Neuronal stem cell (in vitro differentiated cells): Measurements from ENCODE around the gene THSD7A. TPM values are rescaled to one million over a fixed set of nuclear protein-coding genes. Genes with fewer than 3 reads are reported as not detected.

Source experiments
- DNase-seq: peaks from one replicate; pipeline ENCODE4 v3.0.0-alpha.2; 2013; ENCODE audit warnings: low spot score
- H2AFZ ChIP-seq: one replicate; pipeline ENCODE4 v1.6.1; 2013; ENCODE audit warnings: mild to moderate bottlenecking, low read length, inconsistent platforms
- H2AK5ac ChIP-seq: 2 replicates; pipeline ENCODE4 v1.6.1; 2013; ENCODE audit warnings: low read depth, mild to moderate bottlenecking, inconsistent platforms, low read length, moderate library complexity, mixed read lengths
- H2BK120ac ChIP-seq: 2 replicates; pipeline ENCODE4 v1.6.1; 2013; ENCODE audit warnings: low read depth, mild to moderate bottlenecking, inconsistent platforms, low read length, moderate library complexity, mixed read lengths
- H2BK12ac ChIP-seq: one replicate; pipeline ENCODE4 v1.6.1; 2013; ENCODE audit warnings: low read length, inconsistent platforms
- H2BK15ac ChIP-seq: 2 replicates; pipeline ENCODE4 v1.6.1; 2013; ENCODE audit warnings: mild to moderate bottlenecking, low read length, inconsistent platforms, mixed read lengths
- H2BK5ac ChIP-seq: one replicate; pipeline ENCODE4 v1.6.1; 2013; ENCODE audit warnings: inconsistent platforms, mild to moderate bottlenecking, low read length, moderate library complexity
- H3K14ac ChIP-seq: one replicate; pipeline ENCODE4 v1.6.1; 2013; ENCODE audit warnings: low read length, inconsistent platforms
- H3K18ac ChIP-seq: 2 replicates; pipeline ENCODE4 v1.6.1; 2013; ENCODE audit warnings: low read length, inconsistent platforms
- H3K23ac ChIP-seq: 2 replicates; pipeline ENCODE4 v1.6.1; 2013; ENCODE audit warnings: low read depth, mild to moderate bottlenecking, mixed read lengths, low read length, inconsistent platforms; ENCODE audit not compliant: poor library complexity
- H3K27ac ChIP-seq: replicated peaks from 3 replicates; pipeline ENCODE4 v1.5.1; 2013; ENCODE audit warnings: low read length, inconsistent platforms
- H3K27me3 ChIP-seq, 3 experiments: 2 replicates each; pipeline ENCODE4 v1.6.1; 2013; ENCODE audit warnings: low read length in 3 of 3, mild to moderate bottlenecking in 2 of 3, inconsistent platforms in 1 of 3, low read depth in 1 of 3, mixed read lengths in 1 of 3, moderate library complexity in 1 of 3; ENCODE audit not compliant: control insufficient read depth in 3 of 3, insufficient read depth in 3 of 3
- H3K36me3 ChIP-seq, 2 donors: replicated peaks in 1 of 2; 2 replicates each; pipeline ENCODE4 v1.6.1; 2013; ENCODE audit warnings: low read length in 2 of 2; ENCODE audit not compliant: control insufficient read depth in 2 of 2, insufficient read depth in 2 of 2
- H3K4ac ChIP-seq: 2 replicates; pipeline ENCODE4 v1.6.1; 2013; ENCODE audit warnings: inconsistent platforms, mild to moderate bottlenecking, low read length, moderate library complexity
- H3K4me1 ChIP-seq, 2 donors: 1 replicate in 1 of 2; 2 replicates in 1 of 2; pipeline ENCODE4 v1.6.1; 2013; ENCODE audit warnings: low read length in 2 of 2, low read depth in 1 of 2; ENCODE audit not compliant: control insufficient read depth in 2 of 2, insufficient read depth in 1 of 2
- H3K4me2 ChIP-seq: one replicate; pipeline ENCODE4 v1.6.1; 2013; ENCODE audit warnings: mild to moderate bottlenecking, low read length, inconsistent platforms; ENCODE audit not compliant: insufficient read depth, poor library complexity, severe bottlenecking
- H3K4me3 ChIP-seq, 2 donors: 2 replicates each; pipeline ENCODE4 v1.5.1; 2013; ENCODE audit warnings: low read length in 2 of 2, mild to moderate bottlenecking in 2 of 2, inconsistent platforms in 1 of 2, moderate library complexity in 1 of 2
- H3K79me1 ChIP-seq: one replicate; pipeline ENCODE4 v1.6.1; 2013; ENCODE audit warnings: low read depth, mild to moderate bottlenecking, inconsistent platforms, low read length, moderate library complexity
- H3K9ac ChIP-seq: one replicate; pipeline ENCODE4 v1.6.1; 2013; ENCODE audit warnings: mild to moderate bottlenecking, low read depth, low read length, inconsistent platforms; ENCODE audit not compliant: poor library complexity
- H3K9me3 ChIP-seq, 2 donors: replicated peaks in 1 of 2; 2 replicates each; pipeline versions ENCODE3 to v1.6.1; 2013; ENCODE audit warnings: low read length in 2 of 2, mild to moderate bottlenecking in 2 of 2, inconsistent platforms in 1 of 2, low read depth in 1 of 2, mixed read lengths in 1 of 2, moderate library complexity in 1 of 2; ENCODE audit not compliant: control insufficient read depth in 2 of 2, insufficient read depth in 1 of 2
- H4K8ac ChIP-seq: one replicate; pipeline ENCODE4 v1.6.1; 2013; ENCODE audit warnings: low read depth, mild to moderate bottlenecking, inconsistent platforms, low read length, moderate library complexity
- H4K91ac ChIP-seq: one replicate; pipeline ENCODE4 v1.6.1; 2013; ENCODE audit warnings: low read length, low read depth, mild to moderate bottlenecking, inconsistent platforms; ENCODE audit not compliant: poor library complexity
- WGBS, 2 donors: extraction: QIAGEN DNeasy Blood & Tissue Kit; methylation state at CpG; one replicate each; pipeline ENCODE4 v1.1.7; 2013; ENCODE audit warnings: missing lambda C conversion rate in 2 of 2, mixed read lengths in 1 of 2; ENCODE audit not compliant: insufficient read length in 2 of 2, insufficient replicate concordance in 1 of 2; ENCODE audit errors: extremely low coverage in 2 of 2; 5-methylcytosine and 5-hydroxymethylcytosine counted together
- polyA plus RNA-seq, 2 experiments: library from polyadenylated mRNA; stranded (reverse); fragments of 200-250 nt; gene quantifications; one replicate each; pipeline ENCODE4 v1.2.3, GENCODE V29; 2013

The THSD7A gene
- polyA plus RNA-seq (2013, experiment 1 of 2) = 0.14 TPM
- polyA plus RNA-seq (2013, experiment 2 of 2) = 0.19 TPM

DNA sequence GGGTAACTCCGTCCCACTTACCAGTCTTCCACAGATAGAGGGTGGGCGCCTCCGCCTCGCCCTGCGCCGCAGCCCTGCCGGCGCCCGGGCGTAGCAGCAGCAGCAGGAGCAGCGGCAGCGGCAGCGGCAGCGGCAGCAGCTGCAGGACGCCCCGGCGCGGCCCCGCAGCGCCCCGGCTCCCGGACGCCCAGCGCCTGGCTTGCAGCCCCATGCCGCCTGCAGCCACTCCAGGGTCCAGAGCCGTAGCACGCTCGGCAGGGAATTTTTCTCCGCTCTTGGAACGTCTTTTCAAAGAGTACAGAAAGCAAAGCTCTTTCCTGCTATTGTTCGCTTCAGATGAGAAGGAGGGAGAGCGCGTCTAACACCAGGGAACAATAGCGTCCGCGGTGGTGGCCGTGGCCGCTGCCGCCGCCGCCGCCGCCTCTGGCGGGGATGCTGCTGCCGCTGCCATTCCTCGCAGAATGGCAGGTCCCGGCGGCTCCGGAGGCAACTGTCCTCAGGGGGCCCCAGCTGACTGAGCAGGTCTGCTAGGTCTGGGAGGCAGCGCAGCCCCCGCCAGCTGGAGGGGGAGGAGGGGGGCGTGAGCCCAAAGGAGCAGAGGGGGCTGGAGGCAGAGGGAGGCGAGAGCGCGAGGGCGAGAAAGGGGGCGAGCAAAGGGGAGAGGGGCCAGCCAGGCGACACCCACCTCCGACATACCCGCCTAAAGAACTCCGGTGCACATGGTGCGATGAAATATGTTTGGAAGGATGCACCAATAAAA, at the start of gene THSD7A:
TSS of gene THSD7A (minus strand) at position 463 of the 760 bp plus-strand sequence. CDS start at position 211, 252 bp downstream.
- Histone ChIP-seq H3K4me1 (peaks cover 4 to 23% of the 10 kb centered on the region in 2 donors), H3K4me2 (peak within 1 kb of the TSS; percentile 89), H3K23ac (peak within 1 kb of the TSS; percentile 55), H2BK12ac (no peak within 1 kb of the TSS), H4K91ac (no peak within 1 kb of the TSS), H3K18ac (peak within 1 kb of the TSS; percentile 48), H3K79me1 (no peaks in the 10 kb centered on the region), H4K8ac (no peak within 1 kb of the TSS), H3K9ac (peak within 1 kb of the TSS; percentile 32), H3K27ac (no peak within 1 kb of the TSS), H3K14ac (peak within 1 kb of the TSS; percentile 94), H2BK120ac (no peak within 1 kb of the TSS), H3K9me3 (peaks cover 0 to 6% of the 10 kb centered on the region in 2 donors), H3K27me3 (peaks cover 0 to 19% (median 0%) of the 10 kb centered on the region in 3 experiments), H3K4me3 (peak within 1 kb of the TSS; percentile 62 to 85), H2AK5ac (no peak within 1 kb of the TSS), H3K36me3 (no peaks in the 10 kb centered on the region), H2BK5ac (no peak within 1 kb of the TSS), H2BK15ac (no peak within 1 kb of the TSS), H3K4ac (no peak within 1 kb of the TSS), H2AFZ (peak within 1 kb of the TSS; percentile 98)
- DNase-seq = peak; percentile 63
- WGBS, 2 donors = no CpG with 5 or more reads among the region's 62 CpGs

DNA sequence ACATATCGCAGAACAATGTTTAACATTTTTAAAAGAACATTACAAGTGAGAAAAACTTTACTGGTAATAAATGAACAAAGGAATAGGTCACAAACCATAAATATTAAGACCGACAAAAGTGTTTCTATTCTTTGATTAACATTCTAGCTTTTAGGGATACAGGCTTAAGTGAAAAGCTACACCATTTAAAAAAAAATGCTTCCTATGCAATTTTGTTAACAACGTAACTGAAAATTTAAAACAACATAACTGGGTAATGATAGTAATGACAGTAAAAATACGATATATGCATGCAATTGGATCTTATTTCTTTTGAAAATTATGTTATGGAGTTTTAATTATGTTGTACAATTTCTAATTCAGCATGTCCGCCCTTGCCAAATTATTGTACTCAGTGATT, 49.7 kb upstream of the THSD7A start:
- Histone ChIP-seq H3K9me3 (no peaks in the 10 kb centered on the region), H2BK120ac (no peak overlapping the region), H3K79me1 (no peaks in the 10 kb centered on the region), H4K8ac (no peak overlapping the region), H3K36me3 (no peaks in the 10 kb centered on the region), H2AFZ (no peak overlapping the region), H2BK15ac (no peak overlapping the region), H3K14ac (no peak overlapping the region), H2AK5ac (no peak overlapping the region), H3K4me1 (no peaks in the 10 kb centered on the region), H3K27ac (no peak overlapping the region), H4K91ac (no peak overlapping the region), H3K23ac (no peak overlapping the region), H2BK12ac (no peak overlapping the region), H3K4me3 (no peak overlapping the region), H3K4me2 (no peak overlapping the region), H3K27me3 (no peaks in the 10 kb centered on the region), H2BK5ac (no peak overlapping the region), H3K4ac (no peak overlapping the region), H3K9ac (no peak overlapping the region), H3K18ac (no peak overlapping the region)
- DNase-seq = no peak
- no CpG with 5 or more reads among the region's 5 CpGs for WGBS, 2 donors

DNA sequence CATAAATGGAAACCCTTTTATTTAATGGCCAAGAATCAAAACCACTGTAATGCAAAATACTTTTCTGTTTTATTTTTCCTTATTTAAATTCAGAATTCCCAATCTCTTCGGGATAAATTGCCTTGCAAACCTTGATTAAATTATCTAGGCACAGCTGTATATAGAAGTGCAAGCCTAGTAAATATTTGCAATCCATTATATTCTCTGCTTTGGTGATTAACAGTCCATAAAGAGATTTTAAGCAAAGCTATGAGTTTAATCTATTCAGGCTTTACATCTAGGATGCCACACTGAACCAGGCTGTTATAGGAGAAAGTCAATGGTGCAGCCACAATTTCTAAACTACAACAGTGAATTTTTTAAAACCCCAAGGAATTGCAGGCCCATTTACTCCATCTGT, 43.6 kb upstream of the THSD7A start:
- no peak overlapping the region for H2BK12ac ChIP-seq
- no peak overlapping the region for H2AK5ac ChIP-seq
- no peak overlapping the region for H4K91ac ChIP-seq
- no peak for DNase-seq
- H4K8ac ChIP-seq = no peak overlapping the region
- no peak overlapping the region for H2BK5ac ChIP-seq
- no peak overlapping the region for H3K4me2 ChIP-seq
- H3K79me1 ChIP-seq = no peaks in the 10 kb centered on the region
- no peak overlapping the region for H3K4me3 ChIP-seq
- no peak overlapping the region for H3K23ac ChIP-seq
- WGBS, 2 donors = no CpG with 5 or more reads among the region's 1 CpG
- H2BK120ac ChIP-seq = no peak overlapping the region
- H3K27ac ChIP-seq = no peak overlapping the region
- no peak overlapping the region for H3K9ac ChIP-seq
- H3K4ac ChIP-seq = no peak overlapping the region
- H3K9me3 ChIP-seq = no peaks in the 10 kb centered on the region
- no peaks in the 10 kb centered on the region for H3K27me3 ChIP-seq
- H2AFZ ChIP-seq = peak overlapping the region; percentile 7
- no peak overlapping the region for H3K14ac ChIP-seq
- H3K18ac ChIP-seq = no peak overlapping the region
- no peaks in the 10 kb centered on the region for H3K4me1 ChIP-seq
- H2BK15ac ChIP-seq = no peak overlapping the region
- no peaks in the 10 kb centered on the region for H3K36me3 ChIP-seq

GRCh38 chr7:11865671-11866070, 33.7 kb upstream of the THSD7A start:
- H2AK5ac ChIP-seq = no peak overlapping the region
- H3K79me1 ChIP-seq = no peaks in the 10 kb centered on the region
- H3K14ac ChIP-seq = no peak overlapping the region
- H3K9ac ChIP-seq = no peak overlapping the region
- no peak overlapping the region for H2BK120ac ChIP-seq
- no CpG with 5 or more reads among the region's 2 CpGs for WGBS, 2 donors
- H2AFZ ChIP-seq = no peak overlapping the region
- H2BK12ac ChIP-seq = no peak overlapping the region
- no peaks in the 10 kb centered on the region for H3K27me3 ChIP-seq
- H3K4me1 ChIP-seq = no peaks in the 10 kb centered on the region
- H4K8ac ChIP-seq = no peak overlapping the region
- no peak overlapping the region for H3K4me3 ChIP-seq
- H3K9me3 ChIP-seq = peaks cover 6% of the 10 kb centered on the region in 2 donors
- H3K4me2 ChIP-seq = no peak overlapping the region
- no peak for DNase-seq
- no peak overlapping the region for H3K18ac ChIP-seq
- H4K91ac ChIP-seq = no peak overlapping the region
- H3K23ac ChIP-seq = no peak overlapping the region
- no peak overlapping the region for H2BK5ac ChIP-seq
- no peak overlapping the region for H3K4ac ChIP-seq
- H3K27ac ChIP-seq = no peak overlapping the region
- no peak overlapping the region for H2BK15ac ChIP-seq
- no peaks in the 10 kb centered on the region for H3K36me3 ChIP-seq
